ENCODE measurements around the gene DENND1B.
"Not testable (repeated sequence)": the region's sequence is repeated elsewhere in the genome, so short reads cannot be mapped to it uniquely, and the experiment has no call there.

DENND1B gene

GRCh38 chr1:197622371-197622770 is 152.9 kb downstream of the DENND1B start:
- DNase-seq (ENCODE audit: low read depth), result no peak

GRCh38 chr1:197621761-197622160 is 153.5 kb downstream of the DENND1B start:
- no peak for DNase-seq (ENCODE audit: low read depth)

- no peak for DNase-seq (ENCODE audit: low read depth)
Observed at GRCh38 chr1:197620714-197621163, 154.5 kb downstream of the DENND1B start.

GRCh38 chr1:197619008-197619640 is 156.2 kb downstream of the DENND1B start:
- DNase-seq (ENCODE audit: low read depth), result no peak

GRCh38 chr1:197618061-197618460 is 157.2 kb downstream of the DENND1B start:
- no peak for DNase-seq (ENCODE audit: low read depth)

- no peak for DNase-seq (ENCODE audit: low read depth)
Observed at GRCh38 chr1:197615693-197616011, 159.6 kb downstream of the DENND1B start.

GRCh38 chr1:197614916-197615692 is 160.2 kb downstream of the DENND1B start:
- peak; percentile 1 for DNase-seq (ENCODE audit: low read depth)

- no peak for DNase-seq (ENCODE audit: low read depth)
Observed at GRCh38 chr1:197606168-197606845, 169.0 kb downstream of the DENND1B start.

- DNase-seq (ENCODE audit: low read depth), result no peak
Observed at GRCh38 chr1:197604302-197604701, 171.0 kb downstream of the DENND1B start.

- DNase-seq (ENCODE audit: low read depth), result no peak
Observed at GRCh38 chr1:197600751-197601150, 174.5 kb downstream of the DENND1B start.

- DNase-seq (ENCODE audit: low read depth), result no peak
Observed at GRCh38 chr1:197599789-197600188, 175.5 kb downstream of the DENND1B start.

GRCh38 chr1:197598935-197599334 is 176.3 kb downstream of the DENND1B start:
- no peak for DNase-seq (ENCODE audit: low read depth)

GRCh38 chr1:197595304-197595904 is 179.9 kb downstream of the DENND1B start:
- no peak for DNase-seq (ENCODE audit: low read depth)

- no peak for DNase-seq (ENCODE audit: low read depth)
Observed at GRCh38 chr1:197590687-197591086, 184.6 kb downstream of the DENND1B start.

GRCh38 chr1:197585809-197586208 is 189.5 kb downstream of the DENND1B start:
- DNase-seq (ENCODE audit: low read depth), result no peak

GRCh38 chr1:197577580-197577979 is 197.7 kb downstream of the DENND1B start:
- DNase-seq (ENCODE audit: low read depth), result no peak

- not testable (repeated sequence) for DNase-seq (ENCODE audit: low read depth)
Observed at GRCh38 chr1:197575531-197575930, 199.7 kb downstream of the DENND1B start.

- no peak for DNase-seq (ENCODE audit: low read depth)
Observed at GRCh38 chr1:197572169-197572568, 203.1 kb downstream of the DENND1B start.

- no peak for DNase-seq (ENCODE audit: low read depth)
Observed at GRCh38 chr1:197567442-197567841, 207.8 kb downstream of the DENND1B start.

- DNase-seq (ENCODE audit: low read depth), result no peak
Observed at GRCh38 chr1:197561041-197561440, 214.2 kb downstream of the DENND1B start.

- DNase-seq (ENCODE audit: low read depth), result no peak
Observed at GRCh38 chr1:197559655-197560054, 215.6 kb downstream of the DENND1B start.

GRCh38 chr1:197559244-197559643 is 216.0 kb downstream of the DENND1B start:
- DNase-seq (ENCODE audit: low read depth), result no peak

- no peak for DNase-seq (ENCODE audit: low read depth)
Observed at GRCh38 chr1:197557302-197557701, 218.0 kb downstream of the DENND1B start.

All from activated T-cell treated with anti-CD3 and anti-CD28 coated beads for 24 hours (primary cell).